DMS 273 treated with DMSO at 0.1 percent for 48 hours (cell line): ENCODE results near the gene MFSD2B.
"Not testable (repeated sequence)": the region's sequence is repeated elsewhere in the genome, so short reads cannot be mapped to it uniquely, and the experiment has no call there.

ENCODE experiments used
- DNase-seq: peaks from one replicate; lab custom pipeline; 2025; lab: John Stamatoyannopoulos, UW

The MFSD2B gene

GRCh38 chr2:24018241-24018640 is 8.4 kb downstream of the MFSD2B start:
- DNase-seq = no peak

GRCh38 chr2:24019729-24020128 is 9.8 kb downstream of the MFSD2B start:
- DNase-seq = no peak

DNA sequence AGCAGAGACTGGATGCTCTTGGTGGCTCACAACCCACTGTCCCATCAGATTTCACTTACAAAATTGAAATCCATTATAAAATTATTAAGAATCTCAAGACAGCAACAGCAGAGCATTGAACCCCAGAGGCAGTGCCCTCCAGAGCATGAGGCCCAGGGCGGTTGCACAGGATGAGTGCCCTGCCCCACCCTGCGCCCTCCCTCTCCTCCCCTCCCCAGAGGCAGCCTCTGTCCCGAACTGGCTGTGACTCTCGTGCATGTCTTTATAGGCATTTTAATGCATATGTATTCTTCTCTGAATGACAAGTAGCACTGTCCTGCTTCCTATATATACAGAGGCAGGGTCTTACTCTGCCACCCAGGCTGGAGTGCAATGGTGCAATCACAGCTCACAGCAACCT is 10.4 kb downstream of the MFSD2B start:
- no peak for DNase-seq

GRCh38 chr2:24021122-24021998 is 11.5 kb downstream of the MFSD2B start:
- no peak for DNase-seq

GRCh38 chr2:24022324-24022974 is 12.6 kb downstream of the MFSD2B start:
- no peak for DNase-seq

DNA sequence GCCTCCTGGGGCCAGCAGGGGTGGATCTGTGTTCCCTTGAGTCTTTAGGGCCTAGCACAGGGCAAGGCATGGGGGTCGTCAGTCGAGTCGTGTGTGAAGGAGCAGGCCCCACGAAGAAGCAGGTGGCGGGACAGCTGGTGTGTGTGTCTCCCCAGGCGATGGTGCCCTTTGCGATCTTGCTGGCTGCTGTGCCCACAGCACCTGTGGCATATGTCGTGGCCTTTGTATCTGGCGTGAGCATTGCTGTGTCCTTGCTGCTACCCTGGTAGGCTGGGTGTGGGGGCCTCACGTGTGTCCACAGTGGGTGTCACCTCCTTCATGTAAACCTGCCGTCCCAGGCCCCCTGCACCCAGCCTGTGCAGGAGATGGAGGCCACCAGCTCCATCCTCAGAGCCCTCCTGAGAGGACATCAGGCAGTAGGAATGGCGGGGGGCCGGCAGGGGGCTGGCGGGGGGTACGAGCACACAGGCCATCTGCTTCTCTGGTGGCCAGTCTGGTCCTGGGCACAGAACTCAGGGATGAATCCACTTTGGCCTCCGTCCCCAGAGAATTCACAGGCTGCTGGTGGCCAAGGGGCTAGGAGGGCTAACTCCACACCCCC is 13.2 kb downstream of the MFSD2B start:
- DNase-seq = no peak

DNA sequence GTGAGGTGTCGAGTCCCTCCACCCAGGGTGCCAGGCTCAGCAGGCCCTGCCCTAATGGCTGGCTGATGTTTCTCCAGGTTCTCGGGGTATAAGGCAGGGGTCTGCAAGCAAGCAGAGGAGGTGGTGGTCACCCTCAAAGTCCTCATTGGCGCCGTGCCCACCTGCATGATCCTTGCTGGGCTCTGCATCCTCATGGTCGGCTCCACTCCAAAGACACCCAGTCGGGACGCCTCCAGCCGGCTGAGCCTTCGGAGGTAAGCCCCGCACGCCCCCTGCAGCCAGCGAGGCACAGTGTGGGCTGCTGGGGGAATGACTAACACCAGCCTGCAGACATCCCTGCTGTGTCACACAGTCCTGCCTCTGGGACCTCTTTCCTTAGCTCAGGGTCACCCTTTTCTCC is 14.1 kb downstream of the MFSD2B start:
- no peak for DNase-seq

GRCh38 chr2:24024996-24025663 is 15.2 kb downstream of the MFSD2B start:
- no peak for DNase-seq

DNA sequence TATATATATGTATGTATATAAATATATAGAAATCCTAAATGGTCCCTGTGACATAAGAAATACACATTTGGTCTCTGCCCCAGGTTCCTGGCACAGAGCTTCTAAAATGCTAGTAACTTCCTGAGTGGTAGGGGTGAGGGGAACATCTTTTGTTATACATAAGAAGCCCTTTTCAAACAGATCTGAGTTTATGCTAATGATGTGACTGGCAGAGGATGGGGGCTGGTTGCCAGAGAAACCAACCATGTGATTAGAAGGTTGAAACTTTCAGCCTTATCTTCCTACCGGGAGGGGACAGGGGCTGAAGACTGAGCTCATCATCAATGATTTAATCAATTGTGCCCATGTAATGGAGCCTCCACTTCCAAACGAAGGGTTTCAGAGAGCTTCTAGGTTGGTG is 16.3 kb downstream of the MFSD2B start:
- DNase-seq = no peak

GRCh38 chr2:24038786-24039499 is 29.1 kb downstream of the MFSD2B start:
- no peak for DNase-seq

- no peak for DNase-seq
These were observed 30.6 kb downstream of the MFSD2B start for GRCh38 chr2:24040511-24040910.

DNA sequence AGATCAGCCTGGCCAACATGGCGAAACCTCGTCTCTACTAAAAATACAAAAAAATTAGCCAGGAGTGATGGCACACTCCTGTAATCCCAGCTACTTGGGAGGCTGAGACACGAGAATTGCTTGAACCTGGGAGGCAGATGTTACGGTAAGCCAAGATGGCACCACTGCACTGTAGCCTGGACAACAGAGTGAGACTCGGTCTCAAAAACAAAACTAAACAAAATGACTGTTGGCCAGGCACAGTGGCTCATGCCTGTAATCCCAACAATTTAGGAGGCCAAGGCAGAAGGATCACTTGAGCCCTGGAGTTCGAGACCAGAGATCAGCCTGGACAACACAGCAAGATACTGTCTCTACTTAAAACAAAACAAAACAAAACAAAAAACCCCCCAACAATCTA is 33.2 kb downstream of the MFSD2B start:
- DNase-seq = not testable (repeated sequence)

GRCh38 chr2:24045511-24046508 is 35.9 kb downstream of the MFSD2B start:
- DNase-seq = no peak

DNA sequence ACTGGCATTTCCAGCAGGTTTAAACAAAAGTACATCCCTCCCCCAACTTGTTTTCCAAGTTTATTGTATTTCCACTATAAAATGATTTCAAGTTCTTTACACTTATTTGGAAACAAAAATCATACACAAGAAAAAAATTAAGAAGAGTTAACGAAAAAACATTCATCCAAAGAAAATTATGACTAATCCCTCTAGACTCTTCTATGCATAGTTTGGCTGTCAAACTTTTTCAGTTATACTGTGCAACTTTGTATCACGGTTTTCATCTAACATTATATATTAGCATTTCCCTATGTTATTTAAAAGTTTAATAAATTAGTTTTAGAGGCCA is 36.7 kb downstream of the MFSD2B start:
- DNase-seq = no peak

DNA sequence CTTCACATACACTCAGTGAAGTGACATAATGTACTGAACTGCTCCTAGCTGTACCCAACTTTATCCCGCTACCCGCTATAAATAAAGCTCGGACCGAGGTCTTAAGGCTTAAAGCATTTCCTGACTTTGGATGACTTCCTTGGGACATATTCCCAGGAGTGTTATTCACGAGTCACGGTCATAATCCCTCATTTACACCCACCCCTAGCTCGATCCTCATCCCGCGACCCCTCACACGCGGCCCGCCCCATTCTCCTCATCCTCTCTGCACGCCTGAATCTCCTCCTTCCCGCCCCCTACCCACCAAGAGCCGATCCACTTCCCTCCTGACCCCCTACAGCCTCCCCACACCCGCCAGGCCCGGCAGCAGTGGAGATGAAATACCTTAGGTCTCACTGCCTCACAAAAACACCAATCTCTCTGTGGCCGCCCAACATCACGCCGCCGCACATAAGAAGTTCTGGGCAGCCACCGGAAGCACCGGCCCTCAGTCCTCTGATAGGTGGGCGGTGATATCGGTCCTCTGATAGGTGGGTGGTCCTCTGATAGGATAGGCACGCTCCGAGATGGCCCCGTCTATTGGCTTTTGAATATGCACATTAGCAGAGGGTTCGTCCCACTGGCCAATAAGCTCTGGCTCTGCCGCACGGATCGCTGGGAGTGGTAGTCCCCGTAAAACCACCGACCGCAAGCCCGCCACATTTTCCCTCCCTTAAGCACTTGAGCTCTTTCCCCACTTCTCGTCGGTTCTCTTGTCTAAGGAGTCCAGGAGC is 37.2 kb downstream of the MFSD2B start, which contains the start of gene WDCP:
Gene WDCP (minus strand): TSS at position 462 of the 773 bp plus-strand sequence. CDS start 7,897 bp downstream, outside the sequence.
- DNase-seq = peak; percentile 96

DNA sequence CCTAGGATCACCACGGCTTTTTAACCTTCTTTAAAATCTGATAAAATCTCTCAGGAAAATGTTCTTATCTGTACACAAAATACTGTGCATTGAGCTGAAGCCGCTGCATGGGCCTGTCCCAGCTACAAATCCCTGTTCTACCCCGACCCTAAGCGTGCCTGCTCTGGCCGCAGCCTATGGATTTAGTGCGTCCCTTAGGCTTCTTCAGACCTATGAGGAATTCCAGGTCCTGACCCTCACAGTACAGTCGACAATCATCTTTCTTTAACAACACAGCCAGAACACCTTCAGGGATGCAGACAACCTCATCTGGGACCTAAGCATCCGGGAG is 37.8 kb downstream of the MFSD2B start:
- DNase-seq = no peak

DNA sequence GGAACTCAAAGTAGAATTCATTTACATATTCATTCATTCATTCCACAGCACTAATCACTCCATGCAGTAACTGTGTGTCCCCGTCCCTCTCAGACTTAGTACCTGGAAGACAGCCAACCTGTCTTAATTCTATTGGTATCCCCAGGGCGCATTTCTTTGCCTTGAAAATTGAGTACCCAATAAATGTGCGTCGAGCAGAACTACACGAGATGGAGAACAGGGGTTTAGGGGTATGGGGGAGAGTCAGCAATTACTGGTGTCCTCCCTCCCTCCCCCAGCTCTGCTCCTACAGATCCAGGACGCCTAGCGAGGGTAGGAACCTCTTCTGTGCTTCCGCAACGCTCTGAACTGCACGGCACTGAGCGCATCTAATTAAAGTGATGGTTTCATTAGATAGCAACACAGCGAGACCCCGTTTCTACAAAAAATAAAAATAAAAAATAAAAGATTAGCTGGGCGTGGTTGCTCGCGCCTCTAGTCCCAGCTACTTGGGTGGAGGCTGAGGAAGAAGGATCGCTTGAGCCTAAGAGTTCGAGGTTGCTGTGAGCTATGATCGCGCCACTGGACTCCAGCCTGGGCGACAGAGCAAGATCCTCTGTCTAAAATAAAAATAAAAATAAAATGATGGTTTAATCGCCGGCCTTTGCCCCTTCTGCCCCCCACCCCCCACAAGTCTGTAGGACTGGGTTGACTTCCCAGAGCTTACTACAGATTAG is 39.0 kb downstream of the MFSD2B start:
- DNase-seq = peak; percentile 10

DNA sequence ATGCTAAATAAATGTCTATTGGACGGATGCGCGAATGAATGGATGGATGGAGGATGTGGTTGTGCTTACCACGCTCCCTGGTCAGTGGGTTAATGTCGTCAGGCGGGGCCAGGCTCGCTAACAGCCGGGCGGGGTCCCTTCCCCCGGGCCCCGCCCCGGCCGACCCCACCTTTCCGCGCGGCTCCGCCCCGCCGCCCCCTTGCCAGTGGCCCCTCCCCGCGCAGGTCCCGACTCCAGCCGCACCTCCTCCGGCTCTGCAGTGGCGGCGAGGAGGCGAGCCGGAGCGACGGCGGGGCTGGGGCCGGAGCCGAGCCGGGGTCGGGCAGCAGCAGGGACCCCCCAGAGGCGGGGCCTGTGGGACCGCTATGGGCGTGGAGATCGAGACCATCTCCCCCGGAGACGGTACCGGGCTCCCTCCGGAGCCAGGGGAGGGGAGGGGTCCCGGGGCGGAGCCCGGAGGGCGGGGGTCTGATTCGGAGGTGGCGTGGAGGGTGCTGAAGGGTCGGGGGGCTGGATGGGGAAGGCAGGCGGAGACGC is 39.7 kb downstream of the MFSD2B start, which contains the start of gene FKBP1B:
Gene FKBP1B (plus strand): TSS at position 257 of the 537 bp plus-strand sequence. CDS start 109 bp downstream, at position 366.
- no peak for DNase-seq
